K562 (cell line): ENCODE data around the gene CELSR1. TPM values are rescaled to one million over a fixed set of nuclear protein-coding genes. Genes with fewer than 3 reads are reported as not detected.

Source experiments
- ATAC-seq: fragments of 200-7000 bp; cut with Tn5 transposase; 3 replicates; pipeline ENCODE4 v1.9.1; 2020; ENCODE audit warnings: moderate library complexity
- BruUV-seq: library from RNA; stranded (reverse); fragments of 400-500 nt; replicated peaks from 2 replicates; lab custom pipeline; 2021; lab: Mats Ljungman, UMichigan
- CTCF ChIA-PET: fragments of 300-600 bp; formaldehyde crosslinking; extraction: SDS; loops from one replicate; lab custom pipeline; 2021; ENCODE audit warnings: low intra/inter-chr PET ratio; lab: Yijun Ruan, JAX
- POLR2A ChIA-PET: fragments of 300-600, 350-650 bp; sonication (Branson Sonifier 250); formaldehyde crosslinking; extraction: SDS; loops from one replicate; lab custom pipeline; 2021; ENCODE audit warnings: antibody characterized with exemption, inconsistent platforms; lab: Yijun Ruan, JAX
- DNase-seq, 4 experiments: peaks; one replicate each; pipeline versions ENCODE4 v3.0.0 to v3.0.0-alpha.2; 2011 to 2018; ENCODE audit warnings: low spot score in 3 of 4, mixed read lengths in 3 of 4; ENCODE audit errors: extremely low read depth in 1 of 4
- FAIRE-seq: peaks from 2 replicates; lab custom pipeline; 2011; peaks lifted over from hg19 to GRCh38; lab: Jason Lieb, UNC
- H2AFZ ChIP-seq: 2 replicates; pipeline ENCODE4 v1.6.0; 2011; ENCODE audit warnings: low read depth, low read length, control low read depth, inconsistent platforms
- H3K27ac ChIP-seq: fragments of 200-600 bp; 3 replicates; pipeline ENCODE4 v1.8.0; 2011; ENCODE audit warnings: low read depth, mild to moderate bottlenecking, control low read depth, inconsistent platforms, low read length, moderate library complexity, mixed read lengths; ENCODE audit errors: extremely low read depth
- H3K27me3 ChIP-seq, 2 experiments: fragments of 300-600 bp in 1 of 2; 2 replicates in 1 of 2; 3 replicates in 1 of 2; pipeline versions ENCODE4 v1.6.0 to v1.8.0; 2011; ENCODE audit warnings: inconsistent platforms in 2 of 2, low read length in 2 of 2, mild to moderate bottlenecking in 1 of 2, mixed read lengths in 1 of 2, moderate library complexity in 1 of 2; ENCODE audit not compliant: control insufficient read depth in 2 of 2, insufficient read depth in 2 of 2
- H3K36me3 ChIP-seq: fragments of 300-600 bp; 3 replicates; pipeline ENCODE4 v1.8.0; 2011; ENCODE audit warnings: mild to moderate bottlenecking, low read length, inconsistent platforms; ENCODE audit not compliant: control insufficient read depth, insufficient read depth
- H3K4me1 ChIP-seq, 2 experiments: fragments of 200-600 bp in 1 of 2; replicated peaks in 1 of 2; 2 replicates in 1 of 2; 3 replicates in 1 of 2; pipeline versions ENCODE4 v1.5.1 to v1.8.0; 2011; ENCODE audit warnings: inconsistent platforms in 2 of 2, low read length in 2 of 2, mild to moderate bottlenecking in 1 of 2, mixed read lengths in 1 of 2, moderate library complexity in 1 of 2; ENCODE audit not compliant: control insufficient read depth in 2 of 2, insufficient read depth in 2 of 2
- H3K4me2 ChIP-seq: 2 replicates; pipeline ENCODE4 v1.6.1; 2011; ENCODE audit warnings: low read length, control low read depth, inconsistent platforms, mixed read lengths; ENCODE audit not compliant: insufficient read depth
- H3K4me3 ChIP-seq: fragments of 200-600 bp; sonication (generic), shearing (Covaris generic); 2 replicates; pipeline ENCODE4 v1.5.1; 2016; ENCODE audit warnings: control low read depth, inconsistent platforms
- H3K79me2 ChIP-seq: fragments of 200-600 bp; 3 replicates; pipeline ENCODE4 v1.8.0; 2011; ENCODE audit warnings: low read length, inconsistent platforms; ENCODE audit not compliant: control insufficient read depth, insufficient read depth
- H3K9ac ChIP-seq, 2 experiments: 2 replicates each; pipeline versions ENCODE4 v1.6.0 to v1.6.1; 2011; ENCODE audit warnings: low read depth in 2 of 2, low read length in 2 of 2, control low read depth in 1 of 2, inconsistent platforms in 1 of 2, mild to moderate bottlenecking in 1 of 2, mixed read lengths in 1 of 2; ENCODE audit not compliant: insufficient read depth in 1 of 2
- H3K9me1 ChIP-seq: one replicate; pipeline ENCODE4 v1.6.0; 2011; ENCODE audit warnings: inconsistent platforms, mild to moderate bottlenecking, low read length, moderate library complexity; ENCODE audit not compliant: control insufficient read depth, insufficient read depth
- H3K9me3 ChIP-seq: replicated peaks from 2 replicates; pipeline ENCODE4 v1.5.1; 2011; ENCODE audit warnings: low read depth, low read length, inconsistent platforms; ENCODE audit not compliant: control insufficient read depth, insufficient read depth
- H4K20me1 ChIP-seq: replicated peaks from 2 replicates; pipeline ENCODE4 v1.6.1; 2011; ENCODE audit warnings: low read length, inconsistent platforms, mixed read lengths; ENCODE audit not compliant: control insufficient read depth, insufficient read depth
- CREB3 ChIP-seq: fragments of 450-650 bp; conservative IDR thresholded peaks from 2 replicates; pipeline ENCODE4 v1.6.1; 2016; ENCODE audit warnings: missing genetic modification characterization, low read depth, mild to moderate bottlenecking, missing compliant biosample characterization, moderate library complexity
- MEF2A ChIP-seq: IDR thresholded peaks from 2 replicates; pipeline ENCODE4 v1.6.1; 2011; ENCODE audit warnings: low read depth, mild to moderate bottlenecking, low read length, moderate library complexity; ENCODE audit not compliant: control insufficient read depth
- ZKSCAN3 ChIP-seq: fragments of 250-450 bp; sonication (Bioruptor Pico); IDR thresholded peaks from 2 replicates; pipeline ENCODE4 v1.4.0; 2020
- WGBS: fragments of 100-300 bp; shearing (Covaris generic); methylation state at CpG from one replicate; pipeline ENCODE4 v1.1.6; 2016; ENCODE audit warnings: low coverage, mixed read lengths; ENCODE audit not compliant: insufficient coverage; ENCODE audit errors: missing lambda C conversion rate; 5-methylcytosine and 5-hydroxymethylcytosine counted together
- in situ Hi-C: fragments of 300-500 bp; cut with MboI; formaldehyde crosslinking; loops from 4 replicates; pipeline ENCODE4 v1.15.0; 2018; ENCODE audit warnings: inconsistent platforms, mixed read lengths
- intact Hi-C: fragments of 100-400 bp; cut with micrococcal nuclease; formaldehyde crosslinking; loops from 2 replicates; pipeline ENCODE4 v1.14.2; 2022
- polyA plus RNA-seq, 8 experiments: library from polyadenylated mRNA; depleted of rRNA in 4 of 8; stranded (reverse) in 5 of 8; unstranded in 3 of 8; fragments of >200 nt; fragmentation: Nextera tagmentation in 2 of 8; fragmentation: Illumina TruSeq in 1 of 8; extraction: Ambion mirVana in 2 of 8; extraction: Trizol in 1 of 8; gene quantifications; 2 replicates each; pipeline versions ENCODE4 v1.2.1 to v1.2.3, GENCODE V29; 2011 to 2014; ENCODE audit warnings: inconsistent platforms in 1 of 8, missing spikeins in 1 of 8
- total RNA-seq, 7 experiments: library from RNA; depleted of rRNA in 6 of 7; stranded (reverse); fragments of >200 nt in 6 of 7; fragmentation: Illumina TruSeq in 2 of 7; extraction: Trizol in 2 of 7; gene quantifications; 2 replicates each; pipeline versions ENCODE4 v1.2.1 to v1.2.3, GENCODE V29; 2011 to 2021; ENCODE audit warnings: low replicate concordance in 1 of 7

CELSR1 gene
- total and polyA plus RNA-seq, 9 of the 15 experiments (the other 6 are each of a cell fraction or from before 2014, with no cell fraction given) = under 0.01 to 0.09 TPM; not detected in 7

GRCh38 chr22:46364341-46365165 is 172.9 kb downstream of the CELSR1 start:
- WGBS = 10% methylated on average over 7 of the region's 26 CpGs
- no peak overlapping the region for H3K9ac ChIP-seq
- POLR2A ChIA-PET = no interaction called here

More at GRCh38 chr22:46364341-46365165, 172.9 kb downstream of the CELSR1 start:
- DNase-seq (no peak), ATAC-seq (no peak), FAIRE-seq (no peak)
- TF ChIP-seq MEF2A = no peak
- no peak for TF ChIP-seq CREB3 (tag)
- no peak for TF ChIP-seq ZKSCAN3 (CRISPR knock-in tag)
- H3K27me3 ChIP-seq = peaks cover 5 to 43% of the 10 kb centered on the region in 2 experiments; a peak in 4 of 5 replicates
- peaks cover 6% of the 10 kb centered on the region for H4K20me1 ChIP-seq
- H2AFZ ChIP-seq = no peak overlapping the region
- in situ Hi-C loops = loop anchor here (5.0 kb wide), 1 partner anchor 178 kb away; no protein-coding TSS in a partner anchor
- intact Hi-C loops = no loop called here
- BruUV-seq = no TSS peak
- H3K4me1 ChIP-seq = peaks cover 0 to 35% of the 10 kb centered on the region in 2 experiments; a peak in 2 of 5 replicates
- H3K36me3 ChIP-seq = no peaks in the 10 kb centered on the region
- no peaks in the 10 kb centered on the region for H3K9me3 ChIP-seq
- H3K9me1 ChIP-seq = no peaks in the 10 kb centered on the region
- H3K79me2 ChIP-seq = no peaks in the 10 kb centered on the region
- H3K4me3 ChIP-seq = no peak overlapping the region
- no peak overlapping the region for H3K27ac ChIP-seq
- H3K4me2 ChIP-seq = no peak overlapping the region
- CTCF ChIA-PET = no interaction called here
